H1 (cell line): ENCODE measurements around the gene KPNA4. TPM values are rescaled to one million over a fixed set of nuclear protein-coding genes. Genes with fewer than 3 reads are reported as not detected.

Experiments
- CTCF ChIA-PET: fragments of 300-600 bp; sonication (Branson Sonifier 250); formaldehyde crosslinking; loops from one replicate; lab custom pipeline; 2021; ENCODE audit not compliant: partially characterized antibody; lab: Charles Lee
- POLR2A ChIA-PET: fragments of 300-600 bp; sonication (Branson Sonifier 250); formaldehyde crosslinking; loops from one replicate; lab custom pipeline; 2021; ENCODE audit warnings: inconsistent platforms; ENCODE audit not compliant: partially characterized antibody; lab: Charles Lee
- DNase-seq, 2 experiments: peaks; one replicate each; pipeline versions ENCODE4 v3.0.0 to v3.0.0-alpha.2; 2010 to 2022; ENCODE audit warnings: low spot score in 2 of 2, low read depth in 1 of 2, mixed read lengths in 1 of 2
- FAIRE-seq: peaks from 2 replicates; lab custom pipeline; 2011; peaks lifted over from hg19 to GRCh38; lab: Jason Lieb, UNC
- H2AFZ ChIP-seq: 2 replicates; pipeline ENCODE4 v1.8.1; 2012; ENCODE audit warnings: low read length, inconsistent platforms
- H2AK5ac ChIP-seq: 2 replicates; pipeline ENCODE4 v1.6.1; 2013; ENCODE audit warnings: low read depth, low read length
- H2BK120ac ChIP-seq: replicated peaks from 2 replicates; pipeline ENCODE3; 2013; ENCODE audit warnings: low read depth, low read length, inconsistent platforms
- H2BK12ac ChIP-seq: 2 replicates; pipeline ENCODE4 v1.6.1; 2013; ENCODE audit warnings: low read depth, low read length
- H2BK15ac ChIP-seq: 2 replicates; pipeline ENCODE4 v1.6.1; 2013; ENCODE audit warnings: low read length
- H2BK20ac ChIP-seq: 2 replicates; pipeline ENCODE4 v1.6.1; 2013; ENCODE audit warnings: low read length
- H2BK5ac ChIP-seq: 2 replicates; pipeline ENCODE4 v1.6.1; 2013; ENCODE audit warnings: low read depth, low read length
- H3K14ac ChIP-seq: 2 replicates; pipeline ENCODE4 v1.6.1; 2013; ENCODE audit warnings: inconsistent platforms; ENCODE audit not compliant: insufficient read length
- H3K18ac ChIP-seq: 2 replicates; pipeline ENCODE4 v1.6.1; 2013; ENCODE audit warnings: low read length; ENCODE audit errors: extremely low read depth
- H3K23ac ChIP-seq: 2 replicates; pipeline ENCODE4 v1.6.1; 2013; ENCODE audit warnings: inconsistent platforms; ENCODE audit not compliant: insufficient read length
- H3K23me2 ChIP-seq: 2 replicates; pipeline ENCODE4 v1.6.1; 2013; ENCODE audit warnings: low read depth, low read length
- H3K27ac ChIP-seq: 2 replicates; pipeline ENCODE4 v1.6.1; 2011; ENCODE audit warnings: low read depth, low read length, inconsistent platforms
- H3K27me3 ChIP-seq, 4 experiments: replicated peaks in 1 of 4; 1 replicate in 1 of 4; 2 replicates in 3 of 4; pipeline versions ENCODE4 v1.6.1 to v1.8.1; 2011 to 2013; ENCODE audit warnings: low read length in 3 of 4, mild to moderate bottlenecking in 3 of 4, inconsistent platforms in 2 of 4, mixed read lengths in 2 of 4, moderate library complexity in 1 of 4; ENCODE audit not compliant: control insufficient read depth in 3 of 4, insufficient read depth in 3 of 4; ENCODE audit errors: extremely low read depth in 1 of 4
- H3K36me3 ChIP-seq, 4 experiments: 2 replicates each; pipeline versions ENCODE4 v1.6.1 to v1.8.1; 2011 to 2013; ENCODE audit warnings: mild to moderate bottlenecking in 4 of 4, low read length in 3 of 4, moderate library complexity in 2 of 4, control low read depth in 1 of 4, inconsistent platforms in 1 of 4; ENCODE audit not compliant: insufficient read depth in 4 of 4, control insufficient read depth in 2 of 4
- H3K4ac ChIP-seq: replicated peaks from 2 replicates; pipeline ENCODE3; 2013; ENCODE audit warnings: low read length, low read depth, mixed read lengths, inconsistent platforms; ENCODE audit not compliant: insufficient read length
- H3K4me1 ChIP-seq, 4 experiments: replicated peaks in 1 of 4; 1 replicate in 1 of 4; 2 replicates in 3 of 4; pipeline versions ENCODE4 v1.6.1 to v1.8.1; 2011 to 2013; ENCODE audit warnings: low read length in 3 of 4, inconsistent platforms in 2 of 4, mixed read lengths in 1 of 4; ENCODE audit not compliant: insufficient read depth in 4 of 4, control insufficient read depth in 3 of 4
- H3K4me2 ChIP-seq, 2 experiments: 2 replicates each; pipeline versions ENCODE4 v1.6.1 to v1.8.1; 2011 to 2013; ENCODE audit warnings: low read depth in 2 of 2, low read length in 2 of 2, control low read depth in 1 of 2, inconsistent platforms in 1 of 2, mild to moderate bottlenecking in 1 of 2; ENCODE audit not compliant: insufficient read depth in 1 of 2
- H3K4me3 ChIP-seq, 4 experiments: fragments of 200-600, 300-600 bp in 1 of 4; sonication (generic), shearing (Covaris generic), sonication (Bioruptor Twin) in 1 of 4; 2 replicates each; pipeline versions ENCODE4 v1.5.1 to v1.8.1; 2011 to 2016; ENCODE audit warnings: low read length in 4 of 4, low read depth in 3 of 4, control low read depth in 2 of 4, inconsistent platforms in 2 of 4, mild to moderate bottlenecking in 2 of 4, mixed read lengths in 1 of 4, moderate library complexity in 1 of 4; ENCODE audit not compliant: insufficient read depth in 2 of 4; ENCODE audit errors: extremely low read depth in 1 of 4
- H3K56ac ChIP-seq: replicated peaks from 2 replicates; pipeline ENCODE3; 2013; ENCODE audit warnings: low read depth, mild to moderate bottlenecking, mixed read lengths, low read length, inconsistent platforms; ENCODE audit not compliant: insufficient read length
- H3K79me1 ChIP-seq: 2 replicates; pipeline ENCODE4 v1.6.1; 2013; ENCODE audit warnings: low read depth, low read length, control low read depth
- H3K79me2 ChIP-seq, 2 experiments: 2 replicates each; pipeline versions ENCODE4 v1.6.1 to v1.8.1; 2012 to 2013; ENCODE audit warnings: low read length in 2 of 2, mild to moderate bottlenecking in 2 of 2, inconsistent platforms in 1 of 2; ENCODE audit not compliant: insufficient read depth in 2 of 2, control insufficient read depth in 1 of 2
- H3K9ac ChIP-seq, 4 experiments: replicated peaks in 1 of 4; 1 replicate in 1 of 4; 2 replicates in 3 of 4; pipeline versions ENCODE4 v1.6.1 to v1.8.1; 2011 to 2013; ENCODE audit warnings: low read depth in 3 of 4, low read length in 3 of 4, control low read depth in 2 of 4, mild to moderate bottlenecking in 2 of 4, moderate library complexity in 2 of 4, inconsistent platforms in 1 of 4; ENCODE audit errors: extremely low read depth in 1 of 4
- H3K9me3 ChIP-seq, 2 experiments: 2 replicates each; pipeline versions ENCODE4 v1.6.1 to v1.8.1; 2012 to 2013; ENCODE audit warnings: mild to moderate bottlenecking in 2 of 2, moderate library complexity in 2 of 2, control low read depth in 1 of 2, inconsistent platforms in 1 of 2, low read depth in 1 of 2, low read length in 1 of 2, mixed read lengths in 1 of 2; ENCODE audit not compliant: insufficient read depth in 2 of 2
- H4K20me1 ChIP-seq, 2 experiments: replicated peaks in 1 of 2; 2 replicates each; pipeline versions ENCODE3 to v1.8.1; 2011 to 2013; ENCODE audit warnings: inconsistent platforms in 2 of 2, low read length in 2 of 2, mild to moderate bottlenecking in 1 of 2; ENCODE audit not compliant: insufficient read depth in 2 of 2, control insufficient read depth in 1 of 2
- H4K5ac ChIP-seq: 2 replicates; pipeline ENCODE4 v1.6.1; 2013; ENCODE audit warnings: low read length, low read depth, mixed read lengths, inconsistent platforms; ENCODE audit not compliant: insufficient read length
- H4K8ac ChIP-seq: 2 replicates; pipeline ENCODE4 v1.8.0; 2013; ENCODE audit warnings: mild to moderate bottlenecking, moderate library complexity, low read length, inconsistent platforms; ENCODE audit not compliant: insufficient read depth; ENCODE audit errors: extremely low read depth
- H4K91ac ChIP-seq: replicated peaks from 2 replicates; pipeline ENCODE3; 2013; ENCODE audit warnings: low read length, mixed read lengths, inconsistent platforms; ENCODE audit not compliant: insufficient read length
- CBX5 ChIP-seq: fragments of 300-800, 300-1000 bp; sonication (generic); IDR thresholded peaks from 2 replicates; pipeline ENCODE4 v1.7.1; 2016; ENCODE audit warnings: antibody characterized with exemption, low read length, low read depth
- CHD1 ChIP-seq: IDR thresholded peaks from 2 replicates; pipeline ENCODE4 v1.6.1; 2012; ENCODE audit warnings: low read depth, low read length, improper control_type of control experiment
- CHD2 ChIP-seq: IDR thresholded peaks from 2 replicates; pipeline ENCODE4 v1.6.1; 2012; ENCODE audit warnings: low read length, improper control_type of control experiment
- HDAC2 ChIP-seq, 2 experiments: fragments of 300-600 bp in 1 of 2; sonication (generic) in 1 of 2; IDR thresholded peaks; 2 replicates each; pipeline ENCODE4 v1.6.1; 2011 to 2012; ENCODE audit warnings: low read depth in 2 of 2, low read length in 2 of 2, mild to moderate bottlenecking in 2 of 2, moderate library complexity in 2 of 2, borderline replicate concordance in 1 of 2, inconsistent platforms in 1 of 2
- HDAC6 ChIP-seq: IDR thresholded peaks from one replicate; pipeline ENCODE4 v1.7.1; 2012; ENCODE audit warnings: low read depth, mild to moderate bottlenecking, inconsistent platforms, low read length, moderate library complexity
- KDM1A ChIP-seq: fragments of 200-600, 300-600 bp; sonication (generic); IDR thresholded peaks from 2 replicates; pipeline ENCODE4 v1.7.1; 2016; ENCODE audit warnings: mild to moderate bottlenecking, low read length, borderline replicate concordance
- POLR2AphosphoS5 ChIP-seq: IDR thresholded peaks from 2 replicates; pipeline ENCODE4 v1.6.1; 2011; ENCODE audit warnings: low read depth, low read length
- RFX5 ChIP-seq: IDR thresholded peaks from 2 replicates; pipeline ENCODE4 v1.6.1; 2011; ENCODE audit warnings: low read depth, low read length, improper control_type of control experiment, borderline replicate concordance
- SIN3A ChIP-seq, 2 experiments: IDR thresholded peaks in 1 of 2; conservative IDR thresholded peaks in 1 of 2; 2 replicates each; pipeline ENCODE4 v1.6.1; 2011 to 2012; ENCODE audit warnings: low read length in 2 of 2, improper control_type of control experiment in 1 of 2, low read depth in 1 of 2, mild to moderate bottlenecking in 1 of 2
- SIX5 ChIP-seq: IDR thresholded peaks from 2 replicates; pipeline ENCODE4 v1.6.1; 2011; ENCODE audit warnings: mild to moderate bottlenecking, low read depth, low read length
- TAF7 ChIP-seq: optimal IDR thresholded peaks from 2 replicates; pipeline ENCODE3; 2011; ENCODE audit warnings: low read depth, mild to moderate bottlenecking, inconsistent platforms, low read length, moderate library complexity, borderline replicate concordance
- TBP ChIP-seq: IDR thresholded peaks from 2 replicates; pipeline ENCODE4 v1.6.1; 2011; ENCODE audit warnings: low read depth, low read length, improper control_type of control experiment
- WGBS, 2 experiments: shearing (Covaris generic) in 1 of 2; methylation state at CpG; one replicate each; pipeline versions ENCODE4 v1.1.6 to v1.1.7; 2013 to 2015; ENCODE audit warnings: low lambda C conversion rate in 2 of 2, mixed read lengths in 2 of 2, inconsistent platforms in 1 of 2, low coverage in 1 of 2, missing lambda C conversion rate in 1 of 2; ENCODE audit not compliant: insufficient replicate concordance in 2 of 2, insufficient coverage in 1 of 2, insufficient read length in 1 of 2; ENCODE audit errors: extremely low coverage in 1 of 2, missing lambda C conversion rate in 1 of 2; 5-methylcytosine and 5-hydroxymethylcytosine counted together
- polyA plus RNA-seq, 7 experiments: library from polyadenylated mRNA; depleted of rRNA in 3 of 7; stranded (reverse) in 5 of 7; unstranded in 2 of 7; fragments of >200 nt in 5 of 7; fragments of 200-250 nt in 2 of 7; gene quantifications; 1 replicate in 5 of 7; 2 replicates in 1 of 7; 4 replicates in 1 of 7; pipeline versions ENCODE4 v1.2.1 to v1.2.3, GENCODE V29; 2011 to 2013; ENCODE audit warnings: missing spikeins in 2 of 7, mixed read lengths in 2 of 7
- total RNA-seq: library from RNA; stranded (reverse); fragmentation: NEBNext Ultra II Directional; extraction: Animal tissue kit (Norgen Biotek cat#: 25700); gene quantifications from 2 replicates; pipeline ENCODE4 v1.2.1, GENCODE V29; 2021
- TF ChIP-seq, protein P1 (sequence below): IDR thresholded peaks from 2 replicates; pipeline ENCODE4 v1.6.1; 2012; ENCODE audit warnings: low read length, inconsistent platforms

Gene KPNA4
- total and polyA plus RNA-seq, 2 of the 8 experiments (the other 6 are each of a cell fraction or from before 2014, with no cell fraction given), result 13.2 to 81.9 TPM

- no peak overlapping the region for H3K23ac ChIP-seq
- DNase-seq, result no peak
- H2BK20ac ChIP-seq, result no peak overlapping the region
- ChIA-PET CTCF (interaction anchor here (1.3 kb wide), 1 partner anchor 10 kb away, joined by 3 read pairs; no protein-coding TSS in a partner anchor), POLR2A (interaction anchor here (0.8 kb wide), 1 partner anchor 24 kb away, joined by 3 read pairs; no protein-coding TSS in a partner anchor)
- 100% methylated on average over 2 of the region's 2 CpGs; no CpG with 5 or more reads in 1 of the 2 experiments for WGBS, 2 experiments
- H3K4me3 ChIP-seq, result no peak overlapping the region
- H3K56ac ChIP-seq, result no peak overlapping the region
- H3K79me1 ChIP-seq, result no peaks in the 10 kb centered on the region
- no peak overlapping the region for H4K8ac ChIP-seq
- H2BK120ac ChIP-seq, result no peak overlapping the region
- H3K4me2 ChIP-seq, result no peak overlapping the region
- no peak overlapping the region for H4K91ac ChIP-seq
- no peaks in the 10 kb centered on the region for H3K36me3 ChIP-seq
- H2BK5ac ChIP-seq, result no peak overlapping the region
- H2AFZ ChIP-seq, result no peak overlapping the region
- no peak overlapping the region for H2BK15ac ChIP-seq
- H3K79me2 ChIP-seq, result no peaks in the 10 kb centered on the region
- H3K14ac ChIP-seq, result no peak overlapping the region
- no peak overlapping the region for H3K9ac ChIP-seq
- H3K18ac ChIP-seq, result no peak overlapping the region
- no peak overlapping the region for H3K27ac ChIP-seq
- H2AK5ac ChIP-seq, result no peak overlapping the region
- H4K20me1 ChIP-seq, result no peaks in the 10 kb centered on the region
- no peak overlapping the region for H3K4ac ChIP-seq
- no peaks in the 10 kb centered on the region for H3K23me2 ChIP-seq
- no peak overlapping the region for H2BK12ac ChIP-seq
- H3K9me3 ChIP-seq, result peaks cover 6 to 7% of the 10 kb centered on the region in 2 experiments; a peak in 3 of 4 replicates
- no peak for FAIRE-seq
- no peaks in the 10 kb centered on the region for H3K4me1 ChIP-seq
- no peak overlapping the region for H4K5ac ChIP-seq
- H3K27me3 ChIP-seq, result no peaks in the 10 kb centered on the region
- TF ChIP-seq HDAC2 (IDR thresholded peaks at IDR 0.05; ENCODE audit: borderline replicate concordance in 1 of 2, low read depth in 2 of 2, low read length in 2 of 2) (no peak), CHD2 (no peak), CHD1 (no peak), SIX5 (no peak), RFX5 (no peak), TAF7 (no peak), POLR2AphosphoS5 (no peak), KDM1A (no peak), SIN3A (conservative IDR thresholded peaks at IDR 0.05 in 1 of 2, IDR thresholded peaks at IDR 0.05 in 1 of 2; ENCODE audit: low read depth in 1 of 2, low read length in 2 of 2) (no peak), TBP (no peak), HDAC6 (no peak), CBX5 (no peak)
- TF ChIP-seq, protein P1, sequence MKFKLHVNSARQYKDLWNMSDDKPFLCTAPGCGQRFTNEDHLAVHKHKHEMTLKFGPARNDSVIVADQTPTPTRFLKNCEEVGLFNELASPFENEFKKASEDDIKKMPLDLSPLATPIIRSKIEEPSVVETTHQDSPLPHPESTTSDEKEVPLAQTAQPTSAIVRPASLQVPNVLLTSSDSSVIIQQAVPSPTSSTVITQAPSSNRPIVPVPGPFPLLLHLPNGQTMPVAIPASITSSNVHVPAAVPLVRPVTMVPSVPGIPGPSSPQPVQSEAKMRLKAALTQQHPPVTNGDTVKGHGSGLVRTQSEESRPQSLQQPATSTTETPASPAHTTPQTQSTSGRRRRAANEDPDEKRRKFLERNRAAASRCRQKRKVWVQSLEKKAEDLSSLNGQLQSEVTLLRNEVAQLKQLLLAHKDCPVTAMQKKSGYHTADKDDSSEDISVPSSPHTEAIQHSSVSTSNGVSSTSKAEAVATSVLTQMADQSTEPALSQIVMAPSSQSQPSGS, result no peak
These were observed 89.5 kb downstream of the KPNA4 start for GRCh38 chr3:160475884-160476283.
